NAMALWA (cell line): ENCODE data around the gene BMPR1A.
"Not testable (repeated sequence)": the region's sequence is repeated elsewhere in the genome, so short reads cannot be mapped to it uniquely, and the experiment has no call there.

Experiments
- DNase-seq: peaks from one replicate; pipeline ENCODE4 v3.0.0-alpha.2; 2015; ENCODE audit warnings: low spot score

BMPR1A gene

GRCh38 chr10:86849181-86849894 is 92.9 kb downstream of the BMPR1A start:
- DNase-seq: no peak

GRCh38 chr10:86850481-86850880 is 94.1 kb downstream of the BMPR1A start:
- DNase-seq: no peak

GRCh38 chr10:86851328-86852207 is 95.1 kb downstream of the BMPR1A start:
- DNase-seq: no peak

GRCh38 chr10:86853582-86853981 is 97.2 kb downstream of the BMPR1A start:
- not testable (repeated sequence) for DNase-seq

- DNase-seq: no peak
These were observed 99.1 kb downstream of the BMPR1A start for GRCh38 chr10:86855513-86855912.

- no peak for DNase-seq
These were observed 99.7 kb downstream of the BMPR1A start for GRCh38 chr10:86856156-86856555.

- DNase-seq: no peak
These were observed 100.8 kb downstream of the BMPR1A start for GRCh38 chr10:86857128-86857721.

GRCh38 chr10:86858011-86858410 is 101.6 kb downstream of the BMPR1A start:
- no peak for DNase-seq

- DNase-seq: no peak
These were observed 104.9 kb downstream of the BMPR1A start for GRCh38 chr10:86861351-86861750.

- DNase-seq: no peak
These were observed 106.0 kb downstream of the BMPR1A start for GRCh38 chr10:86862373-86862772.

- DNase-seq: no peak
These were observed 106.5 kb downstream of the BMPR1A start for GRCh38 chr10:86862786-86863483.

- DNase-seq: no peak
These were observed 107.0 kb downstream of the BMPR1A start for GRCh38 chr10:86863484-86863842.

- DNase-seq: not testable (repeated sequence)
These were observed 108.8 kb downstream of the BMPR1A start for GRCh38 chr10:86865011-86865811.

GRCh38 chr10:86867149-86867548 is 110.7 kb downstream of the BMPR1A start:
- no peak for DNase-seq

- no peak for DNase-seq
These were observed 111.9 kb downstream of the BMPR1A start for GRCh38 chr10:86868353-86868752.

- no peak for DNase-seq
These were observed 114.3 kb downstream of the BMPR1A start for GRCh38 chr10:86870679-86871078.

GRCh38 chr10:86871563-86872183 is 115.3 kb downstream of the BMPR1A start:
- no peak for DNase-seq

GRCh38 chr10:86872757-86873156 is 116.3 kb downstream of the BMPR1A start:
- no peak for DNase-seq

- no peak for DNase-seq
These were observed 120.3 kb downstream of the BMPR1A start for GRCh38 chr10:86876748-86877147.

GRCh38 chr10:86878983-86879713 is 122.7 kb downstream of the BMPR1A start:
- DNase-seq: no peak
